ENCODE data around the gene LRRC75A.

- TF ChIP-seq CTCF (IDR thresholded peaks at IDR 0.05) (no peak), POLR2A (IDR thresholded peaks at IDR 0.05) (no peak)
These were observed 13.0 kb upstream of the LRRC75A start for GRCh38 chr17:16504984-16505383.
